KG1 (cell line): ENCODE measurements around the gene CDPF1.
"Not testable (repeated sequence)": the region's sequence is repeated elsewhere in the genome, so short reads cannot be mapped to it uniquely, and the experiment has no call there.

ENCODE experiments used
- DNase-seq: peaks from one replicate; lab custom pipeline; 2025; lab: John Stamatoyannopoulos, UW

CDPF1 gene

DNA sequence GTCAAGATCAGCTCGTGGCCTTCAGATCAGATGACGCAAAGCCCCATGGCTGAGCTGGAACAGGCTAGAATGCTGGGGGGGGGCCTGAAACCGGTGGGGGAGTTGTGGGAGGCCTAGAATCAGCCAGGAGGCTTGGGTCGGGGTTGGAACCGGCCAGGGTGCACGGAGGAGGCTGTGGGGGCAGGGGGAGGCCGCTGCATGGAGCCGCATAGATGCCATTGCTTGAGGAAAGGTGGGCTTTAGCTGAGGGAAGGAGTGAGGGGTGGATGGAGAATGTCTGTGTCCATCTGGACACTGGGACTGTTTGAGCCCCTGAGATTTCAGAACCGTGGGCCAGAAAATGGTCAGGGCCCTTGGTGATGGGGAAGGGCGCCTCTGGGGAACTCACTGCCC lies 25.2 kb downstream of the CDPF1 start:
- DNase-seq = no peak

DNA sequence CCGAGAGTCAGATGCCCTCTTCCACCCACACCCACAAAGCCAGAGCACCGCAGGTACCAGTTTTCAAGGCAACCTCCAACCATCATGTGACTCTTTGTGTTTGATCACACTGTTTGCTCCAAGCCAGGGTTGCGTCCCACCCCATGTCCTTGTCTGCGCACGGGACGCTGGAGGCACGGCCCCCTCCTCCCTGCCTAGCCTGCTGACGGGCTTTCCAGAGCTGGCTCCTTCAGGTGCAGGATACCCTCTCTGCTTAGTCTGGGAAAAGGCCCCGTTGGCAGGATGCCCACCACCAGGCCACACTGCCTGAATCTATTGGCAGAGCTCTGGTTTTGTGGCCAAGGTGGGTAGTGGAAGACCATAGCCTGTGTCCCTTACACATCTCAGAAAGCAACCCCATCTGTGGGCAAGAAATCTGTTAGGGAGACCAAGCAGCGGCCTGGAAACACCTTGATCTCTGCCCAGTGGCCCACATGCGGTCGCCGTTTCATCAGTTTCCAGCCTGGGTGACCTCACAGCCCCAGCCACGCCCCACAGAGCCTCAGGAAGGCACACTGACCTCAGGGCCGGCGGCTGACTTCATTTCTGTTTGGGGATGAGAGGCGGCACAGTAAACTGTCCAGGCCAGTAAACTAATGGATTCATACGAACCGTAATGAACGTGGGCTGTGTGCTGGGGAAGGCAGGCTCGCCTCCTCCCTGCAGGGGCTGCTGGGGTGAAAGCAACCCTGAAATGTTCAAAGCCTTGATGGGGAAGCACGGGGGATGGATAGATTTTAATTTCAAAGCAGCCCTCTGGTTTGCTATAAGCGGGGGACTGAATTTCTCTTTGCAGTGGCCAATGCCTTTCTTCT lies 25.8 kb downstream of the CDPF1 start:
- DNase-seq = no peak

DNA sequence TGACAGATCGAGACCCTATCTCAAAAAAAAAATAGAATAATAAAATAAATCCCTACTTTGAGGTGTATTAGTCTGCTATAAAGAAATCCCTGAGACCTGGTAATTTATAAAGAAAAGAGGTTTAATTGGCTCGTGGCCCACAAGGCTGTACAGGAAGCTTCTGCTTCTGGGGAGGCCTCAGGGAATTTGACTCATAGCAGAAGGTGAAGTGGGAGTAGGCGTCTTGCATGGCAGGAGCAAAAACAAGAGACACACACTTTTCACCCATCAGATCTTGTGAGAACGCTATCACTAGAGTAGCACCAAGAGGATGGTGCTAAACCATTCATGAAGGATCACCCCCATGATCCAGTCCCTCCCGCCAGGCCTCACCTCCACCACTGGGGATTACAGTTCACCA lies 29.2 kb downstream of the CDPF1 start:
- no peak for DNase-seq

DNA sequence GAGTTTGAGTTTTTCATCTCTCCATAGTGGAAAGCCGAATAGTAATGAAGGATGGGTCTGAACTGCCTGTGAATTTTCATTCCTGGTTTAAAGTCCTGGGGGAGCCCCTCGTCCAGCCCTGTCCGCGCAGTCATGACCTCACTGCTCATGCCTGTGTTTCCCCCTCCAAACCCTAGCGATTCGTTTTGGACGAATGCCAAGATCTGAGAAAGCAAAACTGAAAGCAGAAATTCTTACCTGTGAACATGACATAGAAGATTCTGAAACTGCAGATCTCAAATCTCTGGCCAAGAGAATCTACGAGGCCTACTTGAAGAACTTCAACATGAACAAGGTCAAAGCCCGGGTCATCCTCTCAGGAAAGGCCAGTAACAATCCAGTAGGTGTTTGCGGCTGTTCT lies 30.5 kb downstream of the CDPF1 start:
- DNase-seq = no peak

DNA sequence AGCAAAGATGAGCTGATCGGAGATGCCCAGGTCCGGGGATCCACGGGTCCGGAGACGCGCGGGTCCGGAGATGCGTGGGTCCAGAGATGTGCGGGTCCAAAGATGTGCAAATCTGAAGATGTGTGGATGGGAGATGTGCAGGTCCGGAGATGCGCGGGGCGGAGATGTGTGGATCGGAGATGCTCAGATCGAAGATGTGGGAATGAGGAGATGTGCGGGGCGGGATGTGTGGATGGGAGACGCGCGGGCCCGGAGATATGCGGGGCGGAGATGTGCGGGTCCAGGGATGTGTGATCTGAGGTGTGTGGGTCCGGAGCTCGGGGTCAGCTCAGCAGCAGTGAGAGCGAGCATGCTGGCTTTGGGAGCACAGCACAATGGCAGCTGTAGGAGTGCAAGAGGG lies 35.5 kb downstream of the CDPF1 start:
- no peak for DNase-seq

DNA sequence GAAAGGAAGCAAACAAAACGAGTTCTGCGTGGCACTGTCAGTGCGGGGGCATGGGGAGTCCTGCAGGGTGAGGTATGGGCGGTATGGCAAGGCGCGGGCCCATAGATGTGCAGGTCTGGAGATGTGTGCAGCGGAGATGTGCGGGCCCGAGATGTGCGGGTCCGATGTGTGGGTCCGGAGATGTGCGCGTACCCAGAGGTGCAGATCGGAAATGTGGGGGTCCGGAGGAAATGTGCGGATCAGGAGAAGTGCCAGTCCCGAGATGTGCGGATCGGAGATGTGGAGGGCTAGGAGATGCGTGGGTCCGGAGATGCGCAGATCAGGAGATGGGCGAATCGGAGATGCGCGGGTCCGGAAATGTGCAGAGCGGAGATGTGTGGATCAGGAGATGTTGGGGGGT lies 35.9 kb downstream of the CDPF1 start:
- DNase-seq = no peak

DNA sequence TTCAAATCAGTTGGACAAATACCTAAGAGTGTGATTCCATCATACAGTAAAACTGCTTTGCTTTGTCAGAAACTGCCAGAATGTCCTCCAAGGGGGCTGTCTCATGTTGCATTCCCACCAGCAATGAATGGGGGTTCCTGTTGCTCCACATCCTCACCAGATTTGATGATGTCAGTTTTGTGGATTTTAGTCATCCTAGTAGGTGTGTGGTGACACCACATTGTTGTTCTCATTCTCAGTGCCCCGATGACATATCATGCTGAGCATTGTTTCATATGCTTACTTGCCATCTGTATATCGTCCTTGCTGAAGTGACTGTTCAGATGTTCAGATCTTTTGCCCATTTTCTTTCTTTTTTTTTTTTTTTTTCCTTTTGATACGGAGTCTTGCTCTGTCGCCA lies 37.0 kb downstream of the CDPF1 start:
- DNase-seq = no peak

DNA sequence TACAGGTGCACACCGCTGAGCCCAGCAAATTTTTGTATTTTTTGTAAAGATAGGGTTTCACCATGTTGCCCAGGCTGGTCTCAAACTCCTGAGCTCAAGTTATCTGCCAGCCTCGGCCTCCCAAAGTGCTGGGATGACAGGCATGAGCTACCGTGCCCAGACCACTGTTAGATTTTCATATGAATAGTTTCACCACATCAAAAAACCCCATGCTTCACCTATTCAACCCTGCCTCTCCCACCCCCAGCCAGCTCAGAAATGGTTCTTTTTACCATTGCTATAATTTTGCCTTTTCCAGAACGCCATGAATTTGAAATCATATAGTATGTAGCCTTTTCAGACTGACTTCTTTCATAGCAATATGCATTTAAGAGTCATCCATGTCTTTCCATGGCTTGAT lies 37.9 kb downstream of the CDPF1 start:
- DNase-seq = no peak

DNA sequence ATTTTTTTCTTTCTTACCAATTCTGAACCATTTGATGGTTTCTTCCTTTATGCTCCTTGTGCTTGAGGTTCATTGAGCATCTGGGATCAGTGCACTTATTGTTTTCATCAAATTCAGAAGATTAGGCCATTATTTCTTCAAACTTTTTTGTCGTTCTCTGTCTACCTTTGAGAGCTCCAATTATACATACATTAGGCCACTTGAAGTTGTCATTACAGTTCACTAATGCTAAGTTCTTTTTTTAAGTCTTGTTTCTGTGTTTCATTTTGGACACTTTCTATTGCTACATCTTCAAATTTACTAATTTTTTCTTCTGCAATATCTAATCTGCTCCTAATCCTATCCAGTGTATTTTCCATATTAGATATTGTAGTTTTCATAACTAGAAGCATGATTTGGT lies 40.8 kb downstream of the CDPF1 start:
- no peak for DNase-seq

DNA sequence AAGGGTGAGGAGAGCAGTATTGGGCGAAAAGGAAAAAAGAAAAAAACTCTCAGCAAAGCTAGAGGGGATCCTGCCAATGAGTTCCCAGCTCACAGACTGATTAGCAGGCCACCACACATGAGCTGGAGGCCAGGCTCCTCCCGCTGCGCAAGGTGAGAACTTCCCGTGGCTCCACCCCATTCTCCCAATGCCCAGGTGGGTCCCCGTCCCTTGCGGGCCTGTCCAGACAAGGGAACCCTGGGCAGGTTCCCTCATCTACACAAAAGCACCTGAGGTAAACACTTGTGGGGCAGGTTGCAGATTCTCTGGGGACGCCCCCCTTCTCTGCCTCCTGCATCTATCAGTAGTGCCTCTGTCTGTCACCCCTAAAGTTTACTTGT lies 46.5 kb downstream of the CDPF1 start:
- DNase-seq = no peak

DNA sequence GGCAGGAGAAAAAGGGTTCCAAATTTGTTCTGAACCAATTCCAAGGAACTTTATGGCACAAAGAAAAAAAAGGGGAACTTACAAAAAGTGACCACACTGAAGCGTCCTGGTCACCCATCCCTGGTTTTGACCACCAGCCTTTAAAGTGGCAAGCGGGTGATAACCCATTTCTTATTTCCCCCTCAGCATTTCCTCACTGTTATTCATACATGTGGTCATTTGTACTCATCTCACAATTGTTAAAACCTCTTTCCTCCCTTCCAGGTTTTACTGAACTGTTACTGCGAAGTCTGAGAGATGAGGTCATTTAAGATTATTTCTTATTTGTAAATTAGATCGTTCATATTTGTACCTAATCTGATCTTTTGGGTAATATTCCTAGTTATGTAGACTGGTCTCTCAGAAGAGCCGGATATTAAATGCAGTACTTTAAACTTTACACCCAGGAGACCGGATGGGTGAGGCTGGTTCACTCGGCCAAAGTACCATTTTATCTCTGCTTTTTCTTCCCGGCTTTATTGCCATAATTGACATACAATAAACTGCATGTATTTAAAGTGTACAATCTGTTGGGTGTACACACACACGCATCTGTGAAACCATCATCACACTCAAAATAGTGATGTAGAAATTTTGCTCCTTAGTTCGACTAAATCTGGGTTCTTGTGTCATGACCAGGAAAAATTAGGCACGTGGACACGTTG lies 47.0 kb downstream of the CDPF1 start:
- DNase-seq = no peak

DNA sequence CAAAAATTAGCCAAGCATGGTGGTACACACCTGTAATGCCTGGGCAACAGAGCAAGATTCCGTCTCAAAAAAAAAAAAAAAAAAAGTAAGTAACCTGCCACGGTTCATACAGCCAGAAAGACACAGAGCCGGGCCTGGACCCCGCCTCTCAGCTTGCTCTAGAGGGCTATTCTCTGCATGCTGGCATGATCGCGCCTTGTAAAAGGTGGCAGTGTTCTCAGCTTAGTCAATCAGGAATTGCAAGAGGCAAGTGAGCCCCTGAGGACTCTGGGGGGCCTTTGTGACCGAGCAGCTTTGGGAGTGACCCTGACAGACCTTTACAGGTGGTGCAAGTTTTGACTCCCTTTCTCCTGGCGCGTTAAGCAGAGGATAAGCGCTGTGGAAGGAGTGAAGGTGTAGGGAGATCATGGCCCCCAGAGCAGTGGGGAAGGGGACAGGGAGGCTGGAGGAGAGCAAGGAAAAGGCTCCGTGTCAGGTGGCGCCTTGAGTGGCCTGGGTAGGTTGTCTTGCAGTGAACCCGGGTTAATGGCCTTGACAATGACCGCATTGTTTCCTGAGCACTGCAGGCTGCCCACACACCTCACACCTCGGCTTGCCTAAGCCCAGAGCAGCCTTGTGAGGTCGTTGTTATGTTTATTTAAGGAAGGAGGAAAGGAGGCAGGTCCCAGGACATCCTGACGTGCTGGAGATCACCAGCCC lies 48.9 kb downstream of the CDPF1 start:
- DNase-seq = no peak

DNA sequence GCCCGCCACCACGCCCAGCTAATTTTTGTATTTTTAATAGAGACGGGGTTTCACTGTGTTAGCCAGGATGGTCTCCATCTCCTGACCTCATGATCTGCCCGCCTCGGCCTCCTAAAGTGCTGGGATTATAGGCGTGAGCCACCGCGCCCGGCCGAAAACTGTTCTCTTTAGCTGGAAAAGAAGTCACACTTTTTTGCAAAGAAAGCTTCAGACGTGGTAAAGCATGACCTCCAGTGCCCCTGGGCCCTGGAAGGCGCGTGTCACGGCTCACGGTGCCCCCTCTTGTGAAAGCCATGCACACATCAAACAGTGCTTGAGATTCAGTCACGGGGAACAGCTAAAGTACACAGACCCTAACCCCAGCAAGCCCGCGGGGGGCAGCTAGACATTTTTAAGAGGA lies 51.3 kb downstream of the CDPF1 start:
- not testable (repeated sequence) for DNase-seq

DNA sequence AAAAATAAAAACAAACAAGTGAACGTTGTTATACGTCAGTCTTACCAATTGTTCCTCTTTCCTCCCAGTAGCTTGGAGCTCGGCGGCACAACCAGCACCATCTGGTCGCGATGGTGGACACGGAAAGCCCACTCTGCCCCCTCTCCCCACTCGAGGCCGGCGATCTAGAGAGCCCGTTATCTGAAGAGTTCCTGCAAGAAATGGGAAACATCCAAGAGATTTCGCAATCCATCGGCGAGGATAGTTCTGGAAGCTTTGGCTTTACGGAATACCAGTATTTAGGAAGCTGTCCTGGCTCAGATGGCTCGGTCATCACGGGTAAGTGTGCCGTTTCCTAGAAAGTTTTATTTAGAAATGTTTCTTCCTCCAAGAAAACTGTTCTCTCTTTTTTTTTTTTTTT lies 51.8 kb downstream of the CDPF1 start:
- no peak for DNase-seq

DNA sequence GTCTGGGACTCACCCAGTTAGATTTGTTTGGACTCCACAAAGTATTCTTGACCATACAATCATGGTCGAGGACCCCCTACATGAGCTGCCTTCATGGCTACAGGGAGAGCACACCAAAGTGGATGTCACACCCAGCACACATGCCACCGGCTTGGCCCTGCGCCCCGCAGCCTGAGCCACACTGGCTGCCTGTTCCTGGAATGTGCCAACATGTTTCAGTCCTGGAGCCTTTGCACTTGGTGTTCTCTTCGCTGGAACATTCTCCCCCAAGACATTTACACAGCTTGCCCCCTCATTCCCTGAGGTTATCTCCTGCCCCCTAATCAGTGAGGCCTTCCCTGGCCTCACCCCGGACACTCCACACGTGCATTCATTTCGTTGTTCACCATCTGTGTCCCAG lies 53.8 kb downstream of the CDPF1 start:
- DNase-seq = no peak

DNA sequence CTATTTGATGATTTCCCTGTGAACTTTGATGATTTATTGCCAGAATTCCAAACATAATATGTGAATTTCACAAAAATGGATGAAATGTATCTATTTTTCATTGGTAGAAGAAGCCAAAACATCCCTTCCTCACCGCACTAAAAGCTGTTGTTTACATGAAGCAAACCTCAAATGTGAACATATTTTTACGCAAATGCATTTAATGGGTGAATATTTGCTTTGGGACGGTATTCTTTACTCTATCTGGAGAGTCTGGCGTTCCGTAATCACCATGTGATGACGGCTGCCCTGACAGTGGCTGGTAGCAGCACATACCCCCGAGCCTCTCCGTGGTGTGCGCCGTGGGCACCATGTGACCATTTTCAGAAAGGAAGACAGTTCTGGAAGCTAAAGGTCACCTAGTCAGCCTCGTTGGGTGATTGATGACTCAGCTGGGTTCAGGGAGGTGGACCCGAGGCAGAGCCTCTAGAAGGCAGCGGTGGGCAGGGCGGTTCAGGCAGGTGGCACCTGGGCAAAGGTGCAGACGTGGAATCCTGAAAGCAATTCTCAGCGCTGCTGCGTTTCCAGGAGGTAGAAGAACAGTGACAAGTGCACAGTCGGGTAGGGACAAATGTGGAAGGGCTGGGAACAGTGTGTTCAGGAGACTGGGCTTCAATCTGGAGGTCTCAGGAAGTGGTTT lies 54.5 kb downstream of the CDPF1 start:
- no peak for DNase-seq
